ENCODE results near the gene MMD2.

MMD2 gene

DNA sequence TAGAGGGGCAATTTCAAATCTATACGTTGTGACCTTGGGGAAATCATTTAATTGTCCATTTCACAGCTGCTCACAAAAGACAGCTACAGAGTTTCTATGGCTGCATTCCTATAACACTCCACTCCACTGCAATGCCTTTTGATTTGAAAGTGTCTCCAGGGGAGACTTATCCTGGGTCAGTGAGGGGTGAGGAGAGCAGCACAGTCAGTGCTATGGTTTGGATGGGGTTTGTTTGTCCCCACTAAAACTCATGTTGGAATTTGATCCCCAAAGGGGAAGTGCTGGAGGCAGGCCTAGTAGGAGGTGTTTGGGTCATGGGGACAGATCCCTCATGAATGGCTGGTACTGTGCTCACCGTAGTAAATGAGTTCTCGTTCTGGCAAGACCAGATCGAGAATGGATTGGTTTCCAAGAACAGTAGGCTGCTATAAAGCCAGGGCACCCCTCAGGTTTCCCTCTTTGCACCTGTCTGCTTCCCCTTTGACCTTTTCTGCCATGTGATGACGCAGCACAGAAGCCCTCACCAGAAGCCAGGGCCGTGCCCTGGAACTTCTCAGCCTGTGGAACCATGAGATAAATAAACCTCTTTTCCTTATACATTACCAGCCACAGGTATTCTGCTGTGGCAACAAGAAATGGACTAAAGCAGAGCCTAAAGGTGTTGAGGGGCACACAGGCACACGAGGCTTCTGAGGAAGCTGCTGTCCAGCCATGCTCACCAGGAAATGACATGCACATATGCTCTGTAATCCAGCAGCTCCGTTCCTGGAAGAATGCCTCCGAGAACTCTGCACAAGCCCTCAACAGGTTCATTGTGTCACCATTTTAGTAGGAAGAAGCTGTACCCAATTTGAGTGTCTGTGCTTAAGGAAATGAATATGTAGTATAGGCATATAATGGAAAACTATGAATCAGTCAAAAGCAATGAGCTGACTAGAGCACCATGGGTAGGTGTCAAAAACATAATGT is 92.2 kb downstream of the MMD2 start:
- DNase-seq: no peak

DNA sequence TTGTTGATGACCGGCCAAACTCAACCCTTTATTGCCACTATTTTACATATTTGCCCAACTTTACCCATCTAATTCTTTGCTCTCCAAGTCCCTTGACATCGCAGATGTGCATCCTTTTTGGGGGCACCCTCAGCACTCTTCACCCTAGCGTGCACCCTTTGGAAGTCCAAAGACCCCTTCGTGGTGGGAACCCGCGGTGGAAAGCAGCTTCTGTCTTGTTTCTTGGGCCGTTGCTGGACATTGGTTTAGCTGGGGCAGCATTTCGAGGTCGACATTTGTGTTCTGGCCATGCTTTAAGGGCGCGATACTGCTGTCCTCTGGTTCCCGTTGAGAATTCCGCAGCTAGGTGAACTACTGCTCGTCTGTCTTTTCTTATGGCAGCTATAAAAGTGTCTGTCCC is 96.8 kb downstream of the MMD2 start:
- DNase-seq: no peak

DNA sequence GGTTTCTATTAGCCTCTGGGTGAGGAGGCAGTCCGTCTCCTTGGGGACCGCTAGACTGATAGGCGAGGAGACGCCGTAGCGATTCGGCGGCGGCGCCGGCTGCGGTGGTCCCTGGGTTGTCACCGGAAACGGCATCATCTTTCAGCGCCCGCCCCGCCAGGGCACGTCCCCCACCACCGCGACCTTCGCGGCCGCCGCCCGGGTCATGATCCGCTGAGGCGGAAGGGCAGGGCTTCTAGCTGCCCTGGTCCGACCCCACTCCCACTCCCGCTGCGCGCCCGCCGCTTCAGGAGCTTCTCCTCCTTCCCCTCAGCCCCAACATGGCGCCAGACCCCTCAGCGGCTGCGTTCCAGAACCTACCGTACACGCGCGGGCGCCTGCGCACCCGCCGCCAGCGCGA is 97.3 kb downstream of the MMD2 start, which contains the start of gene PAPOLB:
TSS of gene PAPOLB (minus strand) at position 358 of the 400 bp plus-strand sequence. CDS start at position 138, 220 bp downstream.
- DNase-seq: peak; percentile 22

DNA sequence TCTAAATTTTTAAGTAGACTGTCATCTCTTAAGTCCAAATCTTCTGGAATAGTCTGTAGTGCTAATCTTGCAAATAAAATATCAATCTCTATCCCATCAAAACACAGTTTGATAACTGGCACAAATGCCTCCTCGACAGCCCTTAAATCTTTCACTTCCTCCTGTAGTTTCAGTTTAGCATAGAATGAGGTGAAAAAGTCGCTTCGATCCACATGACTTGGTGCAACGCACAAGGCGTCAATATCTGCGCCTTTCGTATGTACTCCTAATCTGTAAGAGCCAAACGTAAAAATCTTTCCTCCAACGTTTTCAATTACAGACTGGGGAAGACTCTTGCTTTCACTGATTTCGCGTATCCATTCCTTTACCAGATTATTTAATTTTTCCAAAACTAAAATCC is 97.8 kb downstream of the MMD2 start:
- no peak for DNase-seq

DNA sequence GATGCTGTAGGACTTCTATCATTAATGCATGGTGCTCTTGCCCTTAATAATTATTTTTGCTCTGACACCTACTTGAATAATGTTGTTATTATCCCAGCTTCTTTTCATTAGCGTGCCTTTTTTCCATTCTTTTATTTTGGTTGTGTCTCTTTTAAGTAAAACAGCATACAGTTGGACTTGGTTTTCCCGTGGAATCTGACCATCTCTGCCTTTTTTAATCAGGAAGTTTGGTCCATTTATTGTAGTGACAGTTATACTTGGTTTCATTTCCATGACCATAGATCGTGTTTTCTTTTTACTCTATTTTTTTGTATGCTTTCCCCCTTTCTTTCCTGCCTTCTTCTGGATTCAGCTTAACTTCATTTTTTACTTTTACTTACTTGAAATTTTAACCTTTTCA is 101.8 kb downstream of the MMD2 start:
- no peak for DNase-seq

DNA sequence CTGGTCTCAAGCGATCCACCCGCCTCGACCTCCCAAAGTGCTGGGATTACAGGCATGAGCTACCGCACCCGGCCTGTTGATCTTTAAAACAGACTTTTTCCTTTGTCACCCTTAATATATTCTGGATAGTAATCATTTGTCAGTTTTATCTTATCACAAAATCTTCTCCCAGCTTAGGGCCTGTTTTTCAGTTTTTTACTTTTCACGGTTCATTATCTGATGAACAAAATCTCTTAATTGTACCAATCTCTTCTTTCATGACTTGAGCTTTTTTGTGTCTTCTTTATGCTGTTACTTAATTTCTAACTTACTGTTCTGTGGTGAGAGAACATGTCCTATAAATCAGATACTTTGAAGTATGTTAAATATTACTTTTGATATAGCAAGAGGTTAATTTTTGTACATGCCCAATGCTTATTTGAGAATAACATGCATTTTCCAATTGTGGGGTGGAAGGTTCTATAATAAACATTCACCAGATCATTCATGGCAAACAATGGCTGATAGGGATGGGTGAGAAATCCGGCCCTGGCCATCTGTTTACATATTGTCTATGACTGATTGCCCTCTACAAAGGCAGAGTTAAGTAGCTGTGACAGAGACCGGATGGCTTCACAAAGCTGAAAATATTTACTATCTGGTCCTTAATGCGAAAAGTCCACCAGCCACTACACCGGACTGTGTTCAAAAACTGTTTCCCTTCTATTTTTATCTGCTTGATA is 102.5 kb downstream of the MMD2 start:
- no peak for DNase-seq
